Muscle of leg (tissue), 11 donors: ENCODE data around the gene MCUR1. TPM values are rescaled to one million over a fixed set of nuclear protein-coding genes. Genes with fewer than 3 reads are reported as not detected.
A peak's percentile ranks its signal among the peaks of the same experiment; 100 is the strongest.
"Not testable (repeated sequence)": the region's sequence is repeated elsewhere in the genome, so short reads cannot be mapped to it uniquely, and the experiment has no call there.

Experiments
- DNase-seq: peaks from one replicate; pipeline ENCODE4 v3.0.0; 2013
- H3K27ac ChIP-seq: one replicate; pipeline ENCODE4 v1.5.1; 2013; ENCODE audit warnings: mild to moderate bottlenecking, low read length, control low read depth
- H3K27me3 ChIP-seq: one replicate; pipeline ENCODE4 v1.6.1; 2013; ENCODE audit warnings: low read length; ENCODE audit not compliant: control insufficient read depth, insufficient read depth
- H3K36me3 ChIP-seq: one replicate; pipeline ENCODE4 v1.6.1; 2013; ENCODE audit warnings: low read length; ENCODE audit not compliant: control insufficient read depth, insufficient read depth
- H3K4me1 ChIP-seq: one replicate; pipeline ENCODE4 v1.6.1; 2013; ENCODE audit warnings: low read length; ENCODE audit not compliant: control insufficient read depth, insufficient read depth
- H3K4me3 ChIP-seq: one replicate; pipeline ENCODE4 v1.5.1; 2013; ENCODE audit warnings: low read length, control low read depth
- H3K9me3 ChIP-seq: replicated peaks from 2 replicates; pipeline ENCODE4 v1.6.1; 2013; ENCODE audit warnings: low read depth, low read length; ENCODE audit not compliant: control insufficient read depth
- WGBS: methylation state at CpG from one replicate; pipeline ENCODE4 v1.1.5; 2013; ENCODE audit warnings: missing lambda C conversion rate; ENCODE audit not compliant: insufficient coverage; 5-methylcytosine and 5-hydroxymethylcytosine counted together
- polyA plus RNA-seq, 8 donors: library from polyadenylated mRNA; unstranded; fragments of 120-200 nt; gene quantifications; one replicate each; pipeline versions ENCODE4 v1.2.1 to v1.2.3, GENCODE V29; 2013; ENCODE audit warnings: inconsistent platforms in 1 of 8, low replicate concordance in 1 of 8; ENCODE audit not compliant: insufficient read length in 8 of 8, insufficient read depth in 1 of 8
- total RNA-seq: library from RNA; stranded (reverse); fragments of 120-200 nt; gene quantifications from one replicate; pipeline ENCODE4 v1.2.4, GENCODE V29; 2013

The MCUR1 gene
- total and polyA plus RNA-seq, 9 donors, result 16.1 to 32.8 (median 27.4) TPM

- Histone ChIP-seq H3K9me3 (no peaks in the 10 kb centered on the region), H3K4me1 (no peaks in the 10 kb centered on the region), H3K27me3 (no peaks in the 10 kb centered on the region), H3K27ac (no peak overlapping the region), H3K36me3 (no peaks in the 10 kb centered on the region), H3K4me3 (no peak overlapping the region)
- DNase-seq, result no peak
- 76% methylated on average over 3 of the region's 7 CpGs for WGBS
Observed at GRCh38 chr6:13831615-13832014, 17.3 kb upstream of the MCUR1 start.

GRCh38 chr6:13830803-13831202 is 16.4 kb upstream of the MCUR1 start:
- 68% methylated on average over 2 of the region's 4 CpGs for WGBS
- H3K9me3 ChIP-seq, result no peaks in the 10 kb centered on the region
- H3K27me3 ChIP-seq, result no peaks in the 10 kb centered on the region
- no peaks in the 10 kb centered on the region for H3K4me1 ChIP-seq
- H3K36me3 ChIP-seq, result no peaks in the 10 kb centered on the region
- H3K27ac ChIP-seq, result no peak overlapping the region
- H3K4me3 ChIP-seq, result no peak overlapping the region
- DNase-seq, result no peak

GRCh38 chr6:13829419-13829818 is 15.1 kb upstream of the MCUR1 start:
- not testable (repeated sequence) for H3K9me3 ChIP-seq, H3K27ac ChIP-seq, H3K4me1 ChIP-seq, H3K4me3 ChIP-seq, H3K27me3 ChIP-seq, H3K36me3 ChIP-seq, DNase-seq
- 67% methylated on average over 2 of the region's 5 CpGs for WGBS

GRCh38 chr6:13828656-13829301 is 14.4 kb upstream of the MCUR1 start:
- H3K27me3 ChIP-seq, H3K4me3 ChIP-seq, H3K4me1 ChIP-seq, H3K9me3 ChIP-seq, H3K27ac ChIP-seq, DNase-seq, H3K36me3 ChIP-seq: not testable (repeated sequence)
- WGBS, result 87% methylated on average over 9 of the region's 11 CpGs

GRCh38 chr6:13827032-13827431 is 12.7 kb upstream of the MCUR1 start:
- peak; percentile 51 for DNase-seq
- no CpG with 5 or more reads among the region's 2 CpGs for WGBS
- no peak overlapping the region for H3K4me3 ChIP-seq
- no peak overlapping the region for H3K27ac ChIP-seq
- no peaks in the 10 kb centered on the region for H3K27me3 ChIP-seq
- no peaks in the 10 kb centered on the region for H3K36me3 ChIP-seq
- no peaks in the 10 kb centered on the region for H3K9me3 ChIP-seq
- H3K4me1 ChIP-seq, result no peaks in the 10 kb centered on the region

GRCh38 chr6:13825871-13826270 is 11.5 kb upstream of the MCUR1 start:
- Histone ChIP-seq H3K27ac (no peak overlapping the region), H3K9me3 (no peaks in the 10 kb centered on the region), H3K4me1 (no peaks in the 10 kb centered on the region), H3K4me3 (no peak overlapping the region), H3K27me3 (no peaks in the 10 kb centered on the region), H3K36me3 (no peaks in the 10 kb centered on the region)
- WGBS, result no CpG with 5 or more reads among the region's 1 CpG
- no peak for DNase-seq

- Histone ChIP-seq H3K36me3 (no peaks in the 10 kb centered on the region), H3K9me3 (no peaks in the 10 kb centered on the region), H3K4me3 (no peak overlapping the region), H3K27ac (no peak overlapping the region), H3K4me1 (no peaks in the 10 kb centered on the region), H3K27me3 (no peaks in the 10 kb centered on the region)
- DNase-seq, result no peak
- no CpG with 5 or more reads among the region's 2 CpGs for WGBS
Observed at GRCh38 chr6:13818341-13818740, 4.0 kb upstream of the MCUR1 start.

GRCh38 chr6:13814938-13815575 is 700 bp upstream of the MCUR1 start:
- Histone ChIP-seq H3K9me3 (no peaks in the 10 kb centered on the region), H3K4me1 (peaks cover 9% of the 10 kb centered on the region), H3K4me3 (peak overlapping the region; percentile 83), H3K27ac (peak overlapping the region; percentile 85), H3K27me3 (no peaks in the 10 kb centered on the region), H3K36me3 (no peaks in the 10 kb centered on the region)
- DNase-seq, result peak; percentile 25
- no CpG with 5 or more reads among the region's 8 CpGs for WGBS

GRCh38 chr6:13813621-13814175 is 659 bp downstream of the MCUR1 start:
- Histone ChIP-seq H3K4me3 (peak overlapping the region; percentile 83), H3K9me3 (no peaks in the 10 kb centered on the region), H3K27me3 (no peaks in the 10 kb centered on the region), H3K36me3 (no peaks in the 10 kb centered on the region), H3K27ac (peak overlapping the region; percentile 84), H3K4me1 (peaks cover 9% of the 10 kb centered on the region)
- under 1% methylated on average over 55 of the region's 56 CpGs for WGBS
- peak; percentile 86 for DNase-seq

- DNase-seq, result no peak
- no peaks in the 10 kb centered on the region for H3K9me3 ChIP-seq
- peaks cover 9% of the 10 kb centered on the region for H3K4me1 ChIP-seq
- H3K27me3 ChIP-seq, result no peaks in the 10 kb centered on the region
- H3K27ac ChIP-seq, result peak overlapping the region; percentile 84
- peak overlapping the region; percentile 83 for H3K4me3 ChIP-seq
- whole genome bisulfite sequencing, result 67% methylated on average over 2 of the region's 7 CpGs
- no peaks in the 10 kb centered on the region for H3K36me3 ChIP-seq
Observed at GRCh38 chr6:13813026-13813425, 1.3 kb downstream of the MCUR1 start.
